CD4-positive, alpha-beta T cell (primary cell): Measurements from ENCODE around the gene MCRS1. TPM values are rescaled to one million over a fixed set of nuclear protein-coding genes. Genes with fewer than 3 reads are reported as not detected.

ENCODE experiments used
- ATAC-seq: fragments of 200-7000 bp; cut with Tn5 transposase; one replicate; pipeline ENCODE4 v1.10.0; 2022; ENCODE audit warnings: mild to moderate bottlenecking; ENCODE audit not compliant: poor library complexity
- CTCF ChIA-PET: fragments of 350-600 bp; sonication (Branson Sonifier 250); formaldehyde crosslinking; loops from one replicate; lab custom pipeline; 2021; ENCODE audit warnings: antibody characterized with exemption, inconsistent platforms; lab: Charles Lee
- POLR2A ChIA-PET: fragments of 350-600 bp; sonication (Branson Sonifier 250); formaldehyde crosslinking; loops from one replicate; lab custom pipeline; 2021; ENCODE audit warnings: antibody characterized with exemption, inconsistent platforms; lab: Charles Lee
- DNase-seq, 14 experiments: peaks; one replicate each; pipeline ENCODE4 v3.0.0-alpha.2; 2013 to 2020; ENCODE audit warnings: mixed read lengths in 2 of 14
- H3K27ac ChIP-seq, 2 donors: one replicate each; pipeline versions ENCODE4 v1.5.1 to v1.7.0; 2013; ENCODE audit warnings: low read length in 2 of 2, low read depth in 1 of 2, mild to moderate bottlenecking in 1 of 2
- H3K27me3 ChIP-seq, 2 experiments: 1 replicate in 1 of 2; 2 replicates in 1 of 2; pipeline versions ENCODE4 v1.6.1 to v1.7.0; 2013; ENCODE audit warnings: low read length in 2 of 2, control low read depth in 1 of 2, mild to moderate bottlenecking in 1 of 2, moderate library complexity in 1 of 2; ENCODE audit not compliant: insufficient read depth in 2 of 2, control insufficient read depth in 1 of 2
- H3K36me3 ChIP-seq: one replicate; pipeline ENCODE4 v1.6.1; 2013; ENCODE audit warnings: low read length, control low read depth; ENCODE audit not compliant: insufficient read depth
- H3K4me1 ChIP-seq: one replicate; pipeline ENCODE4 v1.6.1; 2013; ENCODE audit warnings: low read length, control low read depth; ENCODE audit not compliant: insufficient read depth
- H3K4me3 ChIP-seq: one replicate; pipeline ENCODE4 v1.5.1; 2013; ENCODE audit warnings: mild to moderate bottlenecking, low read length, moderate library complexity
- H3K9me3 ChIP-seq, 2 experiments: 1 replicate in 1 of 2; 2 replicates in 1 of 2; pipeline versions ENCODE4 v1.6.1 to v1.7.0; 2013; ENCODE audit warnings: low read length in 2 of 2, mild to moderate bottlenecking in 2 of 2, control low read depth in 1 of 2, moderate library complexity in 1 of 2; ENCODE audit not compliant: control insufficient read depth in 1 of 2, insufficient read depth in 1 of 2
- H3K27ac Mint-ChIP-seq: one replicate; pipeline ENCODE4 v1.8.0; 2020; ENCODE audit warnings: mixed read lengths
- H3K27me3 Mint-ChIP-seq: one replicate; pipeline ENCODE4 v1.8.0; 2021; ENCODE audit warnings: mixed read lengths
- H3K36me3 Mint-ChIP-seq: one replicate; pipeline ENCODE4 v1.8.0; 2021; ENCODE audit warnings: low read depth, mixed read lengths
- H3K4me1 Mint-ChIP-seq: one replicate; pipeline ENCODE4 v1.8.0; 2021; ENCODE audit warnings: low read depth, mixed read lengths
- H3K4me3 Mint-ChIP-seq: one replicate; pipeline ENCODE4 v1.8.0; 2020; ENCODE audit warnings: mild to moderate bottlenecking, mixed read lengths
- H3K9me3 Mint-ChIP-seq: one replicate; pipeline ENCODE4 v1.8.0; 2020; ENCODE audit warnings: mixed read lengths
- intact Hi-C, 2 experiments: fragments of 100-400 bp; cut with DNase I in 1 of 2; cut with micrococcal nuclease in 1 of 2; formaldehyde crosslinking; loops; one replicate each; pipeline versions ENCODE4 v1.15.1 to v1.9.0; 2023 to 2025; cut with DNase I, micrococcal nuclease
- total RNA-seq, 174 experiments: library from RNA in 2 of 174; stranded (reverse) in 2 of 174; gene quantifications; one replicate each; pipeline ENCODE4 v1.2.3 and lab custom pipeline; 2021 to 2026
- TF ChIP-seq, protein P1 (sequence below): fragments of 200-600 bp; IDR thresholded peaks from one replicate; pipeline ENCODE4 v1.8.0; 2022; ENCODE audit warnings: antibody characterized with exemption, mild to moderate bottlenecking

The MCRS1 gene
- total RNA-seq, 2 experiments from 2014 or later: 49.0 to 56.4 TPM

DNA sequence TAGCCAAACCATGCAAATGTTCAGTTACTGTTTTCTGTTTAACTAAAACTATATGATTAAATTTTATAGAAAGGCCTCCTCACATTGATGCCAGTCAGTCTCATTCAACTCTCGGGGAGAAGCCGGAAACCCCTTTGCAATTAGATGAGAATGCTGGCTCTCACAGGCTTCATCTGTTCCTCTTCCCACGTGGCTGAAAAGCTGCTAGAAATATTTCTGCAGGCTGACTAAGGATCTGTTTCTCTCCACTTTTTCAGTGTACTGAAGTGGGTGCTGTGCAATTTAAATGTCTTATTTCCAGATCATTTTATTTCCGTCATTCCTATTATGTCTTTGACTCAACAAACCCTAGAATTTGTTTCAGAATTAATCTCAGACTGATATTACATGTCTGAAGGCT is 46.6 kb downstream of the MCRS1 start:
- Histone ChIP-seq H3K27me3 (no peaks in the 10 kb centered on the region), H3K4me1 (no peaks in the 10 kb centered on the region), H3K4me3 (no peak overlapping the region), H3K9me3 (no peaks in the 10 kb centered on the region), H3K36me3 (peaks cover 18% of the 10 kb centered on the region), H3K27ac (no peak overlapping the region)
- TF ChIP-seq, protein P1, sequence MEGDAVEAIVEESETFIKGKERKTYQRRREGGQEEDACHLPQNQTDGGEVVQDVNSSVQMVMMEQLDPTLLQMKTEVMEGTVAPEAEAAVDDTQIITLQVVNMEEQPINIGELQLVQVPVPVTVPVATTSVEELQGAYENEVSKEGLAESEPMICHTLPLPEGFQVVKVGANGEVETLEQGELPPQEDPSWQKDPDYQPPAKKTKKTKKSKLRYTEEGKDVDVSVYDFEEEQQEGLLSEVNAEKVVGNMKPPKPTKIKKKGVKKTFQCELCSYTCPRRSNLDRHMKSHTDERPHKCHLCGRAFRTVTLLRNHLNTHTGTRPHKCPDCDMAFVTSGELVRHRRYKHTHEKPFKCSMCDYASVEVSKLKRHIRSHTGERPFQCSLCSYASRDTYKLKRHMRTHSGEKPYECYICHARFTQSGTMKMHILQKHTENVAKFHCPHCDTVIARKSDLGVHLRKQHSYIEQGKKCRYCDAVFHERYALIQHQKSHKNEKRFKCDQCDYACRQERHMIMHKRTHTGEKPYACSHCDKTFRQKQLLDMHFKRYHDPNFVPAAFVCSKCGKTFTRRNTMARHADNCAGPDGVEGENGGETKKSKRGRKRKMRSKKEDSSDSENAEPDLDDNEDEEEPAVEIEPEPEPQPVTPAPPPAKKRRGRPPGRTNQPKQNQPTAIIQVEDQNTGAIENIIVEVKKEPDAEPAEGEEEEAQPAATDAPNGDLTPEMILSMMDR: no peak
- Mint-ChIP-seq H3K9me3 (no peaks in the 10 kb centered on the region), H3K4me3 (no peak overlapping the region), H3K4me1 (no peaks in the 10 kb centered on the region), H3K36me3 (peaks cover 20% of the 10 kb centered on the region), H3K27me3 (no peaks in the 10 kb centered on the region), H3K27ac (no peak overlapping the region)
- ATAC-seq (no peak), DNase-seq (no peak)
- CTCF ChIA-PET: no interaction called here
- intact Hi-C loops: no loop called here
- POLR2A ChIA-PET: no interaction called here

DNA sequence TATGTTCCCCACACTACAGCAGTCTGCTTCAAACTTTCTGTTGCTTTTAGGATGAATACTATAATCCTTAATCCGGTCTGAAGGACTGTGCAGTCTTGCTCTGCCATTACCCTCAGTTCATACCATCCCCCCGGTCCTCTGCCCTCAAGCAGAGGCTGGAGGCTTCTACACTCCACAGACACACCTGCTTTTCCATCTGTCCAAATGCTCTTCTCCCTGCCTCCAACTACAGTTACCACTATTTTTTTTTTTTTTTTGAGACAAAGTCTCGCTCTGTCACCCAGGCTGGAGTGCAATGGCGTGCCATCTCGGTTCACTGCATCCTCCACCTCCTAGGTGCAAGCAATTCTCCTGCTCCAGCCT is 48.4 kb downstream of the MCRS1 start:
- Histone ChIP-seq H3K4me1 (no peaks in the 10 kb centered on the region), H3K27me3 (no peaks in the 10 kb centered on the region), H3K4me3 (no peak overlapping the region), H3K9me3 (no peaks in the 10 kb centered on the region), H3K36me3 (peaks cover 4% of the 10 kb centered on the region), H3K27ac (no peak overlapping the region)
- peaks cover 5% of the 10 kb centered on the region for H3K36me3 Mint-ChIP-seq
- TF ChIP-seq, protein P1: no peak
- H3K27ac Mint-ChIP-seq: no peak overlapping the region
- DNase-seq (no peak), ATAC-seq (no peak)
- ChIA-PET CTCF (no interaction called here), POLR2A (no interaction called here)
- H3K4me3 Mint-ChIP-seq: no peak overlapping the region
- no peaks in the 10 kb centered on the region for H3K27me3 Mint-ChIP-seq
- intact Hi-C loops: no loop called here
- H3K4me1 Mint-ChIP-seq: no peaks in the 10 kb centered on the region
- H3K9me3 Mint-ChIP-seq: no peaks in the 10 kb centered on the region

DNA sequence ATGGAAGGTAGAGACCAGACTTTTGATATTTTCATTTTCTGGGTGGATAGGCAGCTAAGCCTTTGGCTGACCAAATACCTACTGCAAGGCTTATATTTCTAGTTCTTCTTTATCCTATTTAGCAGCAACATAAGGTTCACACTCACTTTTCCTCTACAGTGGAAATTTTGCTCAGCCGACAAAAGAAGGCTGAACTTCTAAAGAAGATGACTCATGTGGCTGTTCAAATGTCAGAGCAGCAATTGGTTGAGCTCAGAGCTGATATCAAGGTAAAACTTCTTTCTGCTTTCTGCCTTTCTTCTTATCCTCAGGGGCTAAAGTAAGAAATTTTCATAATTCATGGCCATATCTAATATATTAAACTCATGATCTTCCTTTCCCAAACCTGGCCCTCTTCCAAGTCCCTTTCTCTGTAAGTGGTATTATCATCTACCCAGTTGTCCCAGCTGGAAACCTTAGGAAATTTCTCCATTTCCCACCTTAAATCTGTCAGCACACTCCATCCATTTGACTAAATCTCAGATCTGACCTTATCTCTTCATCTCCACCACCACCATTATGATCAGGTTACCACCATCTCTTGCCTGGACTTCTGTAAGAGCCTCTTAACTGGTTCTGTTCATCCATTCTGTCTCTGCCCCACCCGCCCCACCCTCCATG is 48.9 kb downstream of the MCRS1 start:
- Mint-ChIP-seq H3K9me3 (no peaks in the 10 kb centered on the region), H3K27ac (no peak overlapping the region), H3K27me3 (no peaks in the 10 kb centered on the region), H3K36me3 (peaks cover 4% of the 10 kb centered on the region), H3K4me1 (no peaks in the 10 kb centered on the region), H3K4me3 (no peak overlapping the region)
- POLR2A ChIA-PET: interaction anchor here (1.2 kb wide), 1 partner anchor 161 kb away, joined by 3 read pairs; no protein-coding TSS in a partner anchor
- DNase-seq: no peak
- Histone ChIP-seq H3K36me3 (no peaks in the 10 kb centered on the region), H3K27me3 (no peaks in the 10 kb centered on the region), H3K27ac (no peak overlapping the region), H3K4me3 (no peak overlapping the region), H3K9me3 (no peaks in the 10 kb centered on the region), H3K4me1 (no peaks in the 10 kb centered on the region)
- ATAC-seq: no peak
- TF ChIP-seq, protein P1: no peak
- intact Hi-C loops: no loop called here
- CTCF ChIA-PET: interaction anchor here (1.3 kb wide), 1 partner anchor 171 kb away, joined by 5 read pairs; no protein-coding TSS in a partner anchor
